GM21737 (cell line): Measurements from ENCODE around the gene PDCD1LG2.

Experiments
- ATAC-seq: cut with Tn5 transposase; IDR thresholded peaks from one replicate; pipeline ENCODE4 v1.9.1; 2021; ENCODE audit warnings: mild to moderate bottlenecking, moderate library complexity; ENCODE audit not compliant: unreplicated experiment

PDCD1LG2 gene

GRCh38 chr9:5529683-5530221 is 19.4 kb downstream of the PDCD1LG2 start:
- ATAC-seq: peak; percentile 43

- no peak for ATAC-seq
Observed at GRCh38 chr9:5531101-5531882, 21.0 kb downstream of the PDCD1LG2 start.

GRCh38 chr9:5532306-5532705 is 22.0 kb downstream of the PDCD1LG2 start:
- ATAC-seq: no peak

- ATAC-seq: no peak
Observed at GRCh38 chr9:5532790-5533189, 22.5 kb downstream of the PDCD1LG2 start.

- no peak for ATAC-seq
Observed at GRCh38 chr9:5536684-5537083, 26.4 kb downstream of the PDCD1LG2 start.

- ATAC-seq: no peak
Observed at GRCh38 chr9:5543875-5544702, 33.8 kb downstream of the PDCD1LG2 start.

GRCh38 chr9:5549658-5550650 is 39.6 kb downstream of the PDCD1LG2 start:
- ATAC-seq: no peak

- no peak for ATAC-seq
Observed at GRCh38 chr9:5551368-5552150, 41.2 kb downstream of the PDCD1LG2 start.

- ATAC-seq: no peak
Observed at GRCh38 chr9:5552301-5552700, 42.0 kb downstream of the PDCD1LG2 start.

GRCh38 chr9:5553211-5553610 is 42.9 kb downstream of the PDCD1LG2 start:
- no peak for ATAC-seq

GRCh38 chr9:5554254-5554653 is 43.9 kb downstream of the PDCD1LG2 start:
- ATAC-seq: no peak

- ATAC-seq: no peak
Observed at GRCh38 chr9:5556101-5556705, 45.9 kb downstream of the PDCD1LG2 start.

GRCh38 chr9:5557606-5558587 is 47.6 kb downstream of the PDCD1LG2 start:
- ATAC-seq: peak; percentile 60

- no peak for ATAC-seq
Observed at GRCh38 chr9:5559659-5560058, 49.3 kb downstream of the PDCD1LG2 start.

- ATAC-seq: no peak
Observed at GRCh38 chr9:5560443-5561100, 50.2 kb downstream of the PDCD1LG2 start.

- ATAC-seq: no peak
Observed at GRCh38 chr9:5561828-5562488, 51.6 kb downstream of the PDCD1LG2 start.

GRCh38 chr9:5562806-5563416 is 52.6 kb downstream of the PDCD1LG2 start:
- no peak for ATAC-seq
